Urinary bladder (tissue), 4 donors: Measurements from ENCODE around the gene STMN1. TPM values are rescaled to one million over a fixed set of nuclear protein-coding genes. Genes with fewer than 3 reads are reported as not detected.
A peak's percentile ranks its signal among the peaks of the same experiment; 100 is the strongest.
"Not testable (repeated sequence)": the region's sequence is repeated elsewhere in the genome, so short reads cannot be mapped to it uniquely, and the experiment has no call there.

ENCODE experiments used
- DNase-seq: peaks from one replicate; pipeline ENCODE4 v3.0.0-alpha.2; 2015; ENCODE audit errors: extremely low spot score
- H3K27ac ChIP-seq: one replicate; pipeline ENCODE4 v1.5.1; 2013; ENCODE audit warnings: low read depth, mild to moderate bottlenecking, moderate library complexity
- H3K36me3 ChIP-seq: one replicate; pipeline ENCODE4 v1.6.1; 2013; ENCODE audit warnings: mild to moderate bottlenecking, moderate library complexity; ENCODE audit not compliant: insufficient read depth
- H3K4me1 ChIP-seq: one replicate; pipeline ENCODE4 v1.6.1; 2013; ENCODE audit warnings: mild to moderate bottlenecking, moderate library complexity; ENCODE audit not compliant: insufficient read depth
- H3K4me3 ChIP-seq: one replicate; pipeline ENCODE4 v1.5.1; 2013; ENCODE audit warnings: low read depth, low read length
- WGBS: extraction: QIAGEN DNeasy Blood & Tissue Kit; methylation state at CpG from one replicate; pipeline ENCODE4 v1.1.7; 2013; 5-methylcytosine and 5-hydroxymethylcytosine counted together
- polyA plus RNA-seq: library from polyadenylated mRNA; stranded (reverse); fragments of 200-250 nt; gene quantifications from one replicate; pipeline ENCODE4 v1.2.3, GENCODE V29; 2013
- total RNA-seq: library from RNA; depleted of rRNA; stranded (reverse); fragments of >200 nt; gene quantifications from one replicate; pipeline ENCODE4 v1.2.3, GENCODE V29; 2014
- donor health status: healthy with polysubstance abuse.
- donor health status: healthy.

STMN1 gene
- total RNA-seq (67.9 TPM), polyA plus RNA-seq (49.4 TPM)

- Histone ChIP-seq H3K4me3 (peak within 1 kb of the TSS; percentile 79), H3K36me3 (no peaks in the 10 kb centered on the region), H3K27ac (no peak within 1 kb of the TSS), H3K4me1 (peaks cover 4% of the 10 kb centered on the region)
- WGBS: under 1% methylated on average over 102 of the region's 102 CpGs
- DNase-seq: peak; percentile 88
These were observed at the start of gene STMN1 for GRCh38 chr1:25905680-25906643. Gene STMN1 (minus strand): TSS chr1:25906419. CDS start chr1:25904676, 1,743 bp downstream.

- Histone ChIP-seq H3K4me3 (no peak overlapping the region), H3K27ac (no peak overlapping the region), H3K36me3 (no peaks in the 10 kb centered on the region), H3K4me1 (no peaks in the 10 kb centered on the region)
- DNase-seq: no peak
These were observed 49.3 kb upstream of the STMN1 start for GRCh38 chr1:25955553-25955952.

- no peaks in the 10 kb centered on the region for H3K4me1 ChIP-seq
- no peak overlapping the region for H3K27ac ChIP-seq
- no peak for DNase-seq
- H3K36me3 ChIP-seq: no peaks in the 10 kb centered on the region
- no peak overlapping the region for H3K4me3 ChIP-seq
- WGBS: 88% methylated on average over 10 of the region's 10 CpGs
These were observed 48.2 kb upstream of the STMN1 start for GRCh38 chr1:25954282-25954938.

GRCh38 chr1:25952841-25953401 is 46.7 kb upstream of the STMN1 start:
- 27% methylated on average over 4 of the region's 4 CpGs for WGBS

GRCh38 chr1:25948641-25949040 is 42.4 kb upstream of the STMN1 start:
- DNase-seq: no peak
- WGBS: 72% methylated on average over 4 of the region's 4 CpGs
- Histone ChIP-seq H3K4me1 (no peaks in the 10 kb centered on the region), H3K4me3 (no peak overlapping the region), H3K27ac (no peak overlapping the region), H3K36me3 (no peaks in the 10 kb centered on the region)

More at GRCh38 chr1:25952841-25953401, 46.7 kb upstream of the STMN1 start:
- Histone ChIP-seq H3K4me1 (no peaks in the 10 kb centered on the region), H3K36me3 (no peaks in the 10 kb centered on the region), H3K4me3 (no peak overlapping the region), H3K27ac (no peak overlapping the region)
- DNase-seq: peak; percentile 64

- Histone ChIP-seq H3K27ac (no peak overlapping the region), H3K36me3 (no peaks in the 10 kb centered on the region), H3K4me3 (no peak overlapping the region), H3K4me1 (no peaks in the 10 kb centered on the region)
- no peak for DNase-seq
- 95% methylated on average over 2 of the region's 2 CpGs for WGBS
These were observed 40.8 kb upstream of the STMN1 start for GRCh38 chr1:25947027-25947426.

GRCh38 chr1:25945761-25946160 is 39.5 kb upstream of the STMN1 start:
- Histone ChIP-seq H3K36me3 (no peaks in the 10 kb centered on the region), H3K4me3 (no peak overlapping the region), H3K4me1 (no peaks in the 10 kb centered on the region), H3K27ac (no peak overlapping the region)
- DNase-seq: no peak
- 87% methylated on average over 5 of the region's 5 CpGs for WGBS

- Histone ChIP-seq H3K4me3 (no peak overlapping the region), H3K36me3 (no peaks in the 10 kb centered on the region), H3K27ac (no peak overlapping the region), H3K4me1 (no peaks in the 10 kb centered on the region)
- 72% methylated on average over 3 of the region's 3 CpGs for WGBS
- DNase-seq: no peak
These were observed 38.8 kb upstream of the STMN1 start for GRCh38 chr1:25944986-25945385.

- not testable (repeated sequence) for H3K4me3 ChIP-seq, H3K4me1 ChIP-seq, H3K27ac ChIP-seq, H3K36me3 ChIP-seq, DNase-seq
- 91% methylated on average over 5 of the region's 5 CpGs for WGBS
These were observed 37.3 kb upstream of the STMN1 start for GRCh38 chr1:25943511-25943910.

GRCh38 chr1:25936947-25937346 is 30.7 kb upstream of the STMN1 start:
- no peak overlapping the region for H3K4me3 ChIP-seq
- H3K36me3 ChIP-seq: no peaks in the 10 kb centered on the region
- 63% methylated on average over 4 of the region's 4 CpGs for WGBS
- H3K4me1 ChIP-seq: no peaks in the 10 kb centered on the region
- no peak overlapping the region for H3K27ac ChIP-seq
- no peak for DNase-seq

- Histone ChIP-seq H3K4me1 (no peaks in the 10 kb centered on the region), H3K27ac (no peak overlapping the region), H3K36me3 (no peaks in the 10 kb centered on the region), H3K4me3 (no peak overlapping the region)
- 43% methylated on average over 13 of the region's 13 CpGs for WGBS
- DNase-seq: no peak
These were observed 27.5 kb upstream of the STMN1 start for GRCh38 chr1:25933479-25934365.

GRCh38 chr1:25932811-25933400 is 26.7 kb upstream of the STMN1 start:
- not testable (repeated sequence) for H3K36me3 ChIP-seq, H3K4me3 ChIP-seq, H3K4me1 ChIP-seq, DNase-seq, H3K27ac ChIP-seq
- 55% methylated on average over 12 of the region's 12 CpGs for WGBS

- Histone ChIP-seq H3K4me3 (no peak overlapping the region), H3K4me1 (no peaks in the 10 kb centered on the region), H3K27ac (no peak overlapping the region), H3K36me3 (no peaks in the 10 kb centered on the region)
- DNase-seq: no peak
- WGBS: 60% methylated on average over 5 of the region's 5 CpGs
These were observed 26.1 kb upstream of the STMN1 start for GRCh38 chr1:25932321-25932720.
